AG09309 (cell line): Measurements from ENCODE around the gene MRPL38.
A peak's percentile ranks its signal among the peaks of the same experiment; 100 is the strongest.

Source experiments
- DNase-seq: peaks from one replicate; pipeline ENCODE4 v3.0.0-alpha.2; 2010; ENCODE audit warnings: low read depth
- H3K4me3 ChIP-seq: 2 replicates; pipeline ENCODE4 v1.5.1; 2011; ENCODE audit warnings: mild to moderate bottlenecking, low read depth, low read length, moderate library complexity; ENCODE audit not compliant: control insufficient read depth
- CTCF ChIP-seq: IDR thresholded peaks from 2 replicates; pipeline ENCODE4 v1.5.1; 2011; ENCODE audit warnings: mild to moderate bottlenecking, low read depth, low read length, inconsistent platforms; ENCODE audit not compliant: insufficient read depth, control insufficient read depth; ENCODE audit errors: missing control alignments

MRPL38 gene

GRCh38 chr17:75885431-75885830 is 19.3 kb downstream of the MRPL38 start:
- no peak for DNase-seq
- TF ChIP-seq CTCF, result no peak
- no peak overlapping the region for H3K4me3 ChIP-seq

- H3K4me3 ChIP-seq, result no peak overlapping the region
- no peak for TF ChIP-seq CTCF
- no peak for DNase-seq
Observed at GRCh38 chr17:75881678-75882454, 22.8 kb downstream of the MRPL38 start.

- no peak overlapping the region for H3K4me3 ChIP-seq
- TF ChIP-seq CTCF, result no peak
- no peak for DNase-seq
Observed at GRCh38 chr17:75880266-75880665, 24.4 kb downstream of the MRPL38 start.

GRCh38 chr17:75878174-75878998 is 26.3 kb downstream of the MRPL38 start, which contains the start of gene TRIM47:
Gene TRIM47 (minus strand): TSS chr17:75878581. CDS start chr17:75878548, 33 bp downstream.
- no peak for DNase-seq
- peak within 1 kb of the TSS; percentile 52 for H3K4me3 ChIP-seq
- TF ChIP-seq CTCF, result peak; percentile 21

GRCh38 chr17:75877752-75878173 is 26.9 kb downstream of the MRPL38 start:
- TF ChIP-seq CTCF, result peak; percentile 18
- H3K4me3 ChIP-seq, result peak overlapping the region; percentile 52
- DNase-seq, result no peak

- peak overlapping the region; percentile 52 for H3K4me3 ChIP-seq
- TF ChIP-seq CTCF, result no peak
- DNase-seq, result peak; percentile 77
Observed at GRCh38 chr17:75876938-75877751, 27.5 kb downstream of the MRPL38 start.
